GM21529 (cell line): ENCODE data around the gene LRRC10.
A peak's percentile ranks its signal among the peaks of the same experiment; 100 is the strongest.
"Not testable (repeated sequence)": the region's sequence is repeated elsewhere in the genome, so short reads cannot be mapped to it uniquely, and the experiment has no call there.

Experiments
- ATAC-seq: cut with Tn5 transposase; IDR thresholded peaks from one replicate; pipeline ENCODE4 v1.9.1; 2021; ENCODE audit not compliant: unreplicated experiment

LRRC10 gene

GRCh38 chr12:69620077-69620476 is 9.4 kb upstream of the LRRC10 start:
- ATAC-seq = no peak

GRCh38 chr12:69619050-69619449 is 8.3 kb upstream of the LRRC10 start:
- ATAC-seq = no peak

- ATAC-seq = no peak
These were observed 5.3 kb upstream of the LRRC10 start for GRCh38 chr12:69616025-69616424.

GRCh38 chr12:69613351-69613750 is 2.6 kb upstream of the LRRC10 start:
- ATAC-seq = no peak

- ATAC-seq = no peak
These were observed 581 bp downstream of the LRRC10 start for GRCh38 chr12:69610126-69610525.

GRCh38 chr12:69608114-69608513 is 2.6 kb downstream of the LRRC10 start:
- no peak for ATAC-seq

GRCh38 chr12:69604275-69604674 is 6.4 kb downstream of the LRRC10 start:
- ATAC-seq = not testable (repeated sequence)

GRCh38 chr12:69603556-69603955 is 7.2 kb downstream of the LRRC10 start:
- not testable (repeated sequence) for ATAC-seq

GRCh38 chr12:69602954-69603353 is 7.8 kb downstream of the LRRC10 start:
- no peak for ATAC-seq

- no peak for ATAC-seq
These were observed 8.6 kb downstream of the LRRC10 start for GRCh38 chr12:69601962-69602685.

- no peak for ATAC-seq
These were observed 9.9 kb downstream of the LRRC10 start for GRCh38 chr12:69600804-69601203.

- ATAC-seq = no peak
These were observed 12.4 kb downstream of the LRRC10 start for GRCh38 chr12:69598174-69598753.

- ATAC-seq = no peak
These were observed 15.0 kb downstream of the LRRC10 start for GRCh38 chr12:69595689-69596088.

- ATAC-seq = no peak
These were observed 21.6 kb downstream of the LRRC10 start for GRCh38 chr12:69589082-69589481.

GRCh38 chr12:69588527-69588926 is 22.2 kb downstream of the LRRC10 start:
- no peak for ATAC-seq

- ATAC-seq = peak; percentile 98
These were observed 25.3 kb downstream of the LRRC10 start, which contains the start of gene CCT2 for GRCh38 chr12:69585189-69586062. Gene CCT2 (plus strand): TSS chr12:69585459. CDS start chr12:69585522, 63 bp downstream.

GRCh38 chr12:69583203-69583602 is 27.5 kb downstream of the LRRC10 start:
- ATAC-seq = no peak

GRCh38 chr12:69580074-69580473 is 30.6 kb downstream of the LRRC10 start:
- ATAC-seq = no peak

- ATAC-seq = no peak
These were observed 31.7 kb downstream of the LRRC10 start for GRCh38 chr12:69579029-69579428.

- ATAC-seq = no peak
These were observed 32.4 kb downstream of the LRRC10 start for GRCh38 chr12:69578283-69578682.

- ATAC-seq = no peak
These were observed 35.4 kb downstream of the LRRC10 start for GRCh38 chr12:69575346-69575745.
